HepG2 (cell line): ENCODE measurements around the gene ANKS4B. TPM values are rescaled to one million over a fixed set of nuclear protein-coding genes. Genes with fewer than 3 reads are reported as not detected.
A peak's percentile ranks its signal among the peaks of the same experiment; 100 is the strongest.

ENCODE experiments used
- ASH2L ChIP-seq: fragments of 300-600, 200-600 bp; sonication (generic); IDR thresholded peaks from 2 replicates; pipeline ENCODE4 v1.7.0; 2017; ENCODE audit warnings: low read depth, mild to moderate bottlenecking, moderate library complexity, mixed read lengths, low read length; ENCODE audit not compliant: insufficient read length
- GTF2F1 ChIP-seq: fragments of 150-350 bp; IDR thresholded peaks from 2 replicates; pipeline ENCODE4 v1.6.1; 2014; ENCODE audit warnings: low read length
- HOXA3 ChIP-seq: sonication (generic); formaldehyde crosslinking; IDR thresholded peaks from 2 replicates; pipeline ENCODE4 v1.5.0; 2020; ENCODE audit warnings: missing genetic modification reagents
- MAFF ChIP-seq: IDR thresholded peaks from 2 replicates; pipeline ENCODE4 v1.6.1; 2011; ENCODE audit warnings: low read depth, low read length, improper control_type of control experiment
- MTF1 ChIP-seq: sonication (generic); formaldehyde crosslinking; IDR thresholded peaks from 2 replicates; pipeline ENCODE4 v1.5.0; 2020; ENCODE audit warnings: missing genetic modification reagents
- NCOR1 ChIP-seq: fragments of 200-600 bp; sonication (generic); IDR thresholded peaks from 2 replicates; pipeline ENCODE4 v1.7.0; 2017; ENCODE audit warnings: antibody characterized with exemption, low read length, borderline replicate concordance
- NFE2L2 ChIP-seq: fragments of 150-350 bp; IDR thresholded peaks from 2 replicates; pipeline ENCODE4 v1.6.1; 2014; ENCODE audit warnings: low read length
- NR2F2 ChIP-seq: IDR thresholded peaks from 2 replicates; pipeline ENCODE4 v1.6.1; 2012; ENCODE audit warnings: low read depth, inconsistent platforms, borderline replicate concordance
- PHF20 ChIP-seq: sonication (generic); formaldehyde crosslinking; IDR thresholded peaks from 2 replicates; pipeline ENCODE4 v1.5.0; 2020; ENCODE audit warnings: mild to moderate bottlenecking, missing genetic modification reagents
- SRSF4 ChIP-seq: fragments of 200-400 bp; formaldehyde crosslinking; IDR thresholded peaks from one replicate; pipeline ENCODE4 v1.6.1; 2018; ENCODE audit warnings: mild to moderate bottlenecking, low read depth, low read length, moderate library complexity; ENCODE audit not compliant: poor library complexity, severe bottlenecking
- ZFP36 ChIP-seq: fragments of 150-350 bp; IDR thresholded peaks from 2 replicates; pipeline ENCODE4 v1.6.1; 2018; ENCODE audit warnings: borderline replicate concordance, low read length, low read depth; ENCODE audit not compliant: partially characterized antibody
- ZNF224 ChIP-seq: sonication (generic); formaldehyde crosslinking; IDR thresholded peaks from 2 replicates; pipeline ENCODE4 v1.5.0; 2020; ENCODE audit warnings: mild to moderate bottlenecking, missing genetic modification reagents
- ZNF264 ChIP-seq: sonication (generic); formaldehyde crosslinking; IDR thresholded peaks from 2 replicates; pipeline ENCODE4 v1.4.0; 2020; ENCODE audit warnings: missing genetic modification reagents
- ZNF749 ChIP-seq: sonication (generic); formaldehyde crosslinking; IDR thresholded peaks from 2 replicates; pipeline ENCODE4 v1.8.0; 2022; ENCODE audit warnings: mild to moderate bottlenecking, missing genetic modification reagents, moderate library complexity, borderline replicate concordance
- ZSCAN9 ChIP-seq: IDR thresholded peaks from 2 replicates; pipeline ENCODE4 v1.6.1; 2016; ENCODE audit warnings: borderline replicate concordance
- polyA plus RNA-seq, 8 experiments: library from polyadenylated mRNA; depleted of rRNA in 3 of 8; stranded (reverse) in 7 of 8; unstranded in 1 of 8; fragments of >200 nt; fragmentation: Illumina TruSeq in 4 of 8; extraction: Trizol in 4 of 8; gene quantifications; 2 replicates each; pipeline versions ENCODE4 v1.2.1 to v1.2.3, GENCODE V29; 2011 to 2016; ENCODE audit warnings: low read depth in 4 of 8, missing spikeins in 1 of 8, mixed read lengths in 1 of 8; ENCODE audit not compliant: insufficient read depth in 1 of 8
- total RNA-seq, 5 experiments: library from RNA; depleted of rRNA; stranded (reverse); fragments of >200 nt; fragmentation: Illumina TruSeq; extraction: Trizol; gene quantifications; 2 replicates each; pipeline ENCODE4 v1.2.3, GENCODE V29; 2016; ENCODE audit warnings: low read depth in 1 of 5
- TF ChIP-seq, protein P1 (sequence below): sonication (generic); formaldehyde crosslinking; IDR thresholded peaks from 2 replicates; pipeline ENCODE4 v1.4.0; 2020; ENCODE audit warnings: missing genetic modification reagents
- TF ChIP-seq, protein P2 (sequence below): sonication (generic); formaldehyde crosslinking; IDR thresholded peaks from 2 replicates; pipeline ENCODE4 v1.4.0; 2020; ENCODE audit warnings: missing genetic modification reagents
- TF ChIP-seq, protein P3 (sequence below): sonication (generic); formaldehyde crosslinking; IDR thresholded peaks from 2 replicates; pipeline ENCODE4 v1.5.0; 2020; ENCODE audit warnings: mild to moderate bottlenecking, low read depth, missing genetic modification reagents, borderline replicate concordance
- TF ChIP-seq, protein P4 (sequence below): sonication (generic); formaldehyde crosslinking; IDR thresholded peaks from 2 replicates; pipeline ENCODE4 v1.5.0; 2020; ENCODE audit warnings: mild to moderate bottlenecking, missing genetic modification reagents
- TF ChIP-seq, protein P5 (sequence below): sonication (generic); formaldehyde crosslinking; IDR thresholded peaks from 2 replicates; pipeline ENCODE4 v1.4.0; 2020; ENCODE audit warnings: missing genetic modification reagents, borderline replicate concordance

The ANKS4B gene
- total and polyA plus RNA-seq, 2 of the 13 experiments (the other 11 are each of a cell fraction or from before 2014, with no cell fraction given), result 6.5 to 30.0 TPM

DNA sequence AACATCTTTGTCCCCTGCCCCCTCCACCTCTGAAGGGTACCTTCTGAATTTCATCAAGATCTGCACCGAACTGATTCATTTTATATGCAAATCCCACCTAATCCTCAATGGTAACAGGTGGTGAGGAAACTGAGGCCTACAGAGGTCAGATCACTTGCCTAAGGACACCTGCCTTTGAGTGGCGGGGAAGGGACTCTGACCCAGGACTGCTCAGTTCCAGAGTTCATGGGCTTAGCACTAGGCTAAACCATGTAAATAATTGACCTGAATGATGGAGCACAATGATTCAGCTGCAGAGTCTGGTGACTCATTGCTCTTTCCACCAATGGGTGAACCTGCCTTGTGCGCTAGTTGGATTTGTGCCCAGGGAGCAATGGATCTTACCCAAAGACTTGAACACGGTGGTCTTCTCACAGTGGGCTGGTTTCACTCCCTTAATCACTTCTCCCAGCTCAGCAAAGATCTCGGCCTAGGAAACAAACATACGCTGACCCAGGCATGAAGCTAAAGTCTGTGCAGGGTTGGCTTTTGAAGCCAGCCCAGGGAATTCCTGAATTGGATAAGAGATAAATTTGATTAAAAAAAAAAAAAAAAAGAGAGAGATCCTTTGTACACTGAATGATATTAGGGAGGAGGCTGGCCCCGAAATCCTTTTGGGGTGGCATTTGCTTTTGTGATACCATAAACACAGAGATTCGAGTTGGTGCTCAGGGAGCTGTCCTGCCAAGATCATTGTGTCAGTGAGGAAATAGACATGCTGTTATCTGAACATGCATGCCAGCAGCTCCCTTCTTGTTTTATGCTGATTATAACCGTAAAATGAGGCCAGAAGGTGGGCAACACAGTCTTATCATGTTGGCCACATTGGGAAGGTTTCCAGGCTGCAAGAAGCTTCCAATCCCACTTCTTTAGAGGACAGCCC, 27.6 kb downstream of the ANKS4B start (continued):
- TF ChIP-seq, protein P1, sequence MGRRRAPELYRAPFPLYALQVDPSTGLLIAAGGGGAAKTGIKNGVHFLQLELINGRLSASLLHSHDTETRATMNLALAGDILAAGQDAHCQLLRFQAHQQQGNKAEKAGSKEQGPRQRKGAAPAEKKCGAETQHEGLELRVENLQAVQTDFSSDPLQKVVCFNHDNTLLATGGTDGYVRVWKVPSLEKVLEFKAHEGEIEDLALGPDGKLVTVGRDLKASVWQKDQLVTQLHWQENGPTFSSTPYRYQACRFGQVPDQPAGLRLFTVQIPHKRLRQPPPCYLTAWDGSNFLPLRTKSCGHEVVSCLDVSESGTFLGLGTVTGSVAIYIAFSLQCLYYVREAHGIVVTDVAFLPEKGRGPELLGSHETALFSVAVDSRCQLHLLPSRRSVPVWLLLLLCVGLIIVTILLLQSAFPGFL, result no peak
- no peak for TF ChIP-seq GTF2F1
- TF ChIP-seq, protein P2, sequence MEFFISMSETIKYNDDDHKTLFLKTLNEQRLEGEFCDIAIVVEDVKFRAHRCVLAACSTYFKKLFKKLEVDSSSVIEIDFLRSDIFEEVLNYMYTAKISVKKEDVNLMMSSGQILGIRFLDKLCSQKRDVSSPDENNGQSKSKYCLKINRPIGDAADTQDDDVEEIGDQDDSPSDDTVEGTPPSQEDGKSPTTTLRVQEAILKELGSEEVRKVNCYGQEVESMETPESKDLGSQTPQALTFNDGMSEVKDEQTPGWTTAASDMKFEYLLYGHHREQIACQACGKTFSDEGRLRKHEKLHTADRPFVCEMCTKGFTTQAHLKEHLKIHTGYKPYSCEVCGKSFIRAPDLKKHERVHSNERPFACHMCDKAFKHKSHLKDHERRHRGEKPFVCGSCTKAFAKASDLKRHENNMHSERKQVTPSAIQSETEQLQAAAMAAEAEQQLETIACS (CRISPR knock-in tag), result no peak
- TF ChIP-seq, protein P3, sequence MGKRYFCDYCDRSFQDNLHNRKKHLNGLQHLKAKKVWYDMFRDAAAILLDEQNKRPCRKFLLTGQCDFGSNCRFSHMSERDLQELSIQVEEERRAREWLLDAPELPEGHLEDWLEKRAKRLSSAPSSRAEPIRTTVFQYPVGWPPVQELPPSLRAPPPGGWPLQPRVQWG (CRISPR knock-in tag), result no peak
- peak; percentile 64 for TF ChIP-seq MAFF
- peak; percentile 98 for TF ChIP-seq NCOR1
- peak; percentile 80; the same call in 1 of the 2 replicates for TF ChIP-seq ZNF224
- TF ChIP-seq, protein P4, sequence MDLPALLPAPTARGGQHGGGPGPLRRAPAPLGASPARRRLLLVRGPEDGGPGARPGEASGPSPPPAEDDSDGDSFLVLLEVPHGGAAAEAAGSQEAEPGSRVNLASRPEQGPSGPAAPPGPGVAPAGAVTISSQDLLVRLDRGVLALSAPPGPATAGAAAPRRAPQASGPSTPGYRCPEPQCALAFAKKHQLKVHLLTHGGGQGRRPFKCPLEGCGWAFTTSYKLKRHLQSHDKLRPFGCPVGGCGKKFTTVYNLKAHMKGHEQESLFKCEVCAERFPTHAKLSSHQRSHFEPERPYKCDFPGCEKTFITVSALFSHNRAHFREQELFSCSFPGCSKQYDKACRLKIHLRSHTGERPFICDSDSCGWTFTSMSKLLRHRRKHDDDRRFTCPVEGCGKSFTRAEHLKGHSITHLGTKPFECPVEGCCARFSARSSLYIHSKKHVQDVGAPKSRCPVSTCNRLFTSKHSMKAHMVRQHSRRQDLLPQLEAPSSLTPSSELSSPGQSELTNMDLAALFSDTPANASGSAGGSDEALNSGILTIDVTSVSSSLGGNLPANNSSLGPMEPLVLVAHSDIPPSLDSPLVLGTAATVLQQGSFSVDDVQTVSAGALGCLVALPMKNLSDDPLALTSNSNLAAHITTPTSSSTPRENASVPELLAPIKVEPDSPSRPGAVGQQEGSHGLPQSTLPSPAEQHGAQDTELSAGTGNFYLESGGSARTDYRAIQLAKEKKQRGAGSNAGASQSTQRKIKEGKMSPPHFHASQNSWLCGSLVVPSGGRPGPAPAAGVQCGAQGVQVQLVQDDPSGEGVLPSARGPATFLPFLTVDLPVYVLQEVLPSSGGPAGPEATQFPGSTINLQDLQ, result no peak
- peak; percentile 77 for TF ChIP-seq ZSCAN9 (CRISPR knock-in tag)
- no peak for TF ChIP-seq SRSF4
- TF ChIP-seq, protein P5, sequence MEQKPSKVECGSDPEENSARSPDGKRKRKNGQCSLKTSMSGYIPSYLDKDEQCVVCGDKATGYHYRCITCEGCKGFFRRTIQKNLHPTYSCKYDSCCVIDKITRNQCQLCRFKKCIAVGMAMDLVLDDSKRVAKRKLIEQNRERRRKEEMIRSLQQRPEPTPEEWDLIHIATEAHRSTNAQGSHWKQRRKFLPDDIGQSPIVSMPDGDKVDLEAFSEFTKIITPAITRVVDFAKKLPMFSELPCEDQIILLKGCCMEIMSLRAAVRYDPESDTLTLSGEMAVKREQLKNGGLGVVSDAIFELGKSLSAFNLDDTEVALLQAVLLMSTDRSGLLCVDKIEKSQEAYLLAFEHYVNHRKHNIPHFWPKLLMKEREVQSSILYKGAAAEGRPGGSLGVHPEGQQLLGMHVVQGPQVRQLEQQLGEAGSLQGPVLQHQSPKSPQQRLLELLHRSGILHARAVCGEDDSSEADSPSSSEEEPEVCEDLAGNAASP (CRISPR knock-in tag), result peak; percentile 99
- TF ChIP-seq ASH2L, result peak; percentile 88
- TF ChIP-seq ZFP36, result no peak
- TF ChIP-seq ZNF749 (CRISPR knock-in tag), result peak; percentile 26; the same call in 1 of the 2 replicates
- no peak; the same call in 1 of the 2 replicates for TF ChIP-seq ZNF264 (CRISPR knock-in tag)
- TF ChIP-seq NR2F2, result peak; percentile 55; the same call in 1 of the 2 replicates
- TF ChIP-seq MTF1 (CRISPR knock-in tag), result no peak
- peak; percentile 85 for TF ChIP-seq NFE2L2
- peak; percentile 89 for TF ChIP-seq HOXA3 (CRISPR knock-in tag)
- TF ChIP-seq PHF20 (CRISPR knock-in tag), result no peak
